GM13977 (cell line): Measurements from ENCODE around the gene CTF1.
A peak's percentile ranks its signal among the peaks of the same experiment; 100 is the strongest.

Source experiments
- DNase-seq: peaks from one replicate; pipeline ENCODE4 v3.0.0; 2012; ENCODE audit warnings: low spot score
- CTCF ChIP-seq: IDR thresholded peaks from 2 replicates; pipeline ENCODE4 v1.5.1; 2012; ENCODE audit warnings: mild to moderate bottlenecking, control low read depth; ENCODE audit not compliant: insufficient read depth; ENCODE audit errors: extremely low read depth, missing control alignments
- in situ Hi-C: fragments of 300-500 bp; cut with MboI; formaldehyde crosslinking; loops from one replicate; pipeline ENCODE4 v1.12.0; 2022; ENCODE audit warnings: low sequenced_read_pairs, low pct_unique_long_range_greater_than_20kb, mixed read lengths, inconsistent platforms; ENCODE audit not compliant: unreplicated experiment

CTF1 gene

GRCh38 chr16:30876867-30877266, 19.5 kb upstream of the CTF1 start:
- no peak for DNase-seq
- no peak for TF ChIP-seq CTCF
- in situ Hi-C loops, result no loop called here

GRCh38 chr16:30882429-30883310, 13.7 kb upstream of the CTF1 start:
- in situ Hi-C loops, result no loop called here
- DNase-seq, result no peak
- TF ChIP-seq CTCF, result no peak

GRCh38 chr16:30884760-30885159, 11.7 kb upstream of the CTF1 start:
- in situ Hi-C loops, result no loop called here
- peak; percentile 60 for DNase-seq
- no peak for TF ChIP-seq CTCF

GRCh38 chr16:30885196-30885595, 11.2 kb upstream of the CTF1 start:
- no peak for DNase-seq
- no peak for TF ChIP-seq CTCF
- in situ Hi-C loops, result no loop called here

- peak; percentile 1 for DNase-seq
- in situ Hi-C loops, result no loop called here
- no peak for TF ChIP-seq CTCF
Observed at GRCh38 chr16:30886145-30886544, 10.3 kb upstream of the CTF1 start.

- TF ChIP-seq CTCF, result no peak
- in situ Hi-C loops, result no loop called here
Observed at GRCh38 chr16:30887927-30888326, 8.5 kb upstream of the CTF1 start.

More at GRCh38 chr16:30887927-30888326, 8.5 kb upstream of the CTF1 start:
- DNase-seq, result no peak
